HG03097 (cell line): Measurements from ENCODE around the gene SLC48A1.

ENCODE experiments used
- ATAC-seq: cut with Tn5 transposase; IDR thresholded peaks from one replicate; pipeline ENCODE4 v1.9.1; 2021; ENCODE audit not compliant: unreplicated experiment, low FRiP score

Gene SLC48A1

DNA sequence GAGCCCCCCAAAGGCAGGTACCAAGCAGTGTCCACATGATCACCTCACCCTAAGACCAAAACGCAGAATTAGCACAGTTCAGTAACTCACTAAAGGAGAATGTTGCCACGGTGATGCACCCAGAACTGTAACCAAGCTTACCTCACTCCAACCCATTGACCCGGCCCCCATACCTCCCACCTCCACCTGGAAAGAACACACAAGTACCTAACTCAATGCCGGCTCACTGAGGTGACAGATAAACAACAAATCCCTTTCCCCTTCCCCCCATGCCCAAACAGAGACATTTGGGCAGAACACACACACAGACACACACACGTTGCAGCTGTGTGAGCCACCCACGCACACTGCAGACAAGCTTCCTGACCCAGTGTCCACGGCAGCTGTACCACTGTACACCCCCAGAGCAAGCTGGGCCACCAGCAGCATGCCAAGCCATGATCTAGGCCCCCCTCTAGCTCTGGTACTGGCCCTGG, 15.6 kb upstream of the SLC48A1 start:
- ATAC-seq, result no peak

DNA sequence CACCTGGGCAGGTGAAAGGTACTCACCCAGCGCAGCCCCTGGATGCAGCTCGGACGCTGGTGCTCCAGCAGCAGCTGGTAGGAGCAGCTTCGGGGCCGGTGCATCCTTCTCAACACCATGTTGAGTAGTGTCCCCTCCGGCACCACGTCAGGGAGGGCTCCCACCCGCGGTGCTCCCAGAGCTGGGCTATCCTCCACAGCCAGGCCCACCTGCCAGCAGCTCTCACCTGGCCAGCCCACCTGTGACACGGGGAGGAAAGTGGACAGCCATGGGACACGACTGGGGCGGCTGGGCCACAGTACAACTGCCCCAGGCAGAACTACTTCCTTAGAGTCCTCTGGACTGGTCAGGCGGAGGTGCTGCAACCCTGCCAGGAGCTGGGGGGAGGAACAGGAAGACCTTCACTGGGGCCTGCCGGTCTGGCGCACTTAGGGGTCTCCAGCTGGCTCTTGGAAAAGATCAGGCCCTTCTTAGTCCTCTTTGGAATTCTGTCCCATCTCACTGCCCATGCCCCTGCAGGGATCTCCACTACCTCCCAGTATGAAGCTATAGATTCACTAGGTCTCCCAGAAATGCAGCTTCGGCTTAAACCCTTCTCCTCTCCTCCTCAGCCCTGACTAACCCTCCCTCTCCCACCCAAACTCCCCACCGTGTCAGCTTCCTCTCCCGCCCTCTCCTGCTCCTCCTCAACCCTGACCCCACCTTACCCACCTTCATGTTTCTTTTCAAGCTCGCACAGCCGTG, 15.0 kb upstream of the SLC48A1 start:
- ATAC-seq, result no peak

GRCh38 chr12:47758584-47758833, 14.5 kb upstream of the SLC48A1 start:
- ATAC-seq, result no peak

DNA sequence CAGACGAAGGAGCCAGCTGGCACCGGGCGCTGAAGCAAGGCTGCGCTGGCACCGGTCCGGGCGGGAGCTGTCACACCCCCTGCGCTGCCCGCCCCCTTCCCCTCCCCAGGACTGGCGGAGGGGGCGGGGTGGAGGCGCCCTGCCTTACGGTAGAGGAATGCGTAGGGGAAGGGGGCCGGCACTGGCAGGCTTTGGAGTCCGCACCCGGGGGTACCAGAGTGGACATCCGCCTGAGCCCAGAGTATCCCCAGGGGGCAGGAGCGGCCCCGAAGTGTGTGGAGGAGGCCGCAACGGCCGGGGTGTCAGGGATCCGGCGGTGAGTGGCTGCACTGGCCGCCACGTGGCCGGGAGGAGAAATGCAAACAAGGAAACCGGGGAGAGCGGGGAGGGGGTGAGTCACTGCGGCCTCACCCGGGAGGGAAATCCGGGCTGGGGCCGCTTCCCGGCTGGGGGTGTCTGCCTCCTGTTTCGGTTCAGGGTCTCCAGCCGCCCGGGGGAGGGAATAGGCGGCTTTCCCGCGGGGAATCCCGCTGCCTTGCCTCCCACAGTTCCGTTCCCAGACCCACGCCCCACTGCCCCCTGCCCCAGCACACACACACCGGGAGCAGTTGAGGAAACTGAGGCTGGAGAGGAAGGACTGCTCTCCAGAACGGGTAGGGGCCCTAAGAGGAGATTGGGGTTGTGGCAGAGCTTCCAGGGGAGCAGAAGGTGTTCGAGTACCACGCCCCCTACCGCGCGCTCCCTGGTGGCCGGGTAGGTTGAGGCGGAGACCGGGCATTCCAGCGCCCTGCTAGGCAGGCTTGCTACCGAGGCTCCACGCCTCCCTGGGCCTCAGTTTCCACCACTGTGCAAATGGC, 14.0 kb upstream of the SLC48A1 start, which contains the start of gene RAPGEF3:
Gene RAPGEF3, minus strand, starts transcription at position 47 of the 857 bp plus-strand sequence. CDS start 324 bp downstream, outside the sequence.
- ATAC-seq, result no peak

DNA sequence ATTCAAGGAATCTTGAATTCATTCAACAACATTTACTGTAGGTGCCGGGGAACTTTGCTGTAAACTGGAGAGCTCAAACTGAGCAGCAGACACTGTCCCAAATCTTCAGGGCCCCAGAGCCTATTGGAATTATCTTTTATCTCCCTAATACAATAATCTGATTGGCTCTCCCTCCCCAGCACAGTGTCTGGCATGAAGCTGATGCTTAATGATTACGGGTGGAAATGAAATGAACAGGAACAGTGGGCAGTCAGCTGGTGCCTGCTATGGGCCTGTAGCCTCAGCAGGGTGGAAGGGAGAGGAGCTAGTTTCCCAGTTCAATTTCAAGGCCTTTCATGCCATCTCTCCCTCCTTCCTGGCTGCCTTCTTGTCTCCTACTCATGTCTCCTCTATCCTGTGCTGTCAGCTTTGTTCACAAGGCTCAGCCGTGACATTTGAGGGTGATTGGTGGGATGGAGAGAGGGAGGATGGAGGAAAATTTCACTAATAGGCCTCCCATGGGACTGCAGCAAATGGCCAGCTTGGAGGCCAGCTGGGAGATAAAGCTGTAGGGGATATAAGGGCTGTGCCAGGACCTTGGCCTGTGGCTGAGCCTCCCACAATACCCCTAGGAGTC, 10.1 kb upstream of the SLC48A1 start:
- ATAC-seq, result no peak

- no peak for ATAC-seq
These were observed 9.3 kb upstream of the SLC48A1 start for GRCh38 chr12:47763481-47764346.

- ATAC-seq, result no peak
These were observed 6.4 kb upstream of the SLC48A1 start for GRCh38 chr12:47766502-47767215.

DNA sequence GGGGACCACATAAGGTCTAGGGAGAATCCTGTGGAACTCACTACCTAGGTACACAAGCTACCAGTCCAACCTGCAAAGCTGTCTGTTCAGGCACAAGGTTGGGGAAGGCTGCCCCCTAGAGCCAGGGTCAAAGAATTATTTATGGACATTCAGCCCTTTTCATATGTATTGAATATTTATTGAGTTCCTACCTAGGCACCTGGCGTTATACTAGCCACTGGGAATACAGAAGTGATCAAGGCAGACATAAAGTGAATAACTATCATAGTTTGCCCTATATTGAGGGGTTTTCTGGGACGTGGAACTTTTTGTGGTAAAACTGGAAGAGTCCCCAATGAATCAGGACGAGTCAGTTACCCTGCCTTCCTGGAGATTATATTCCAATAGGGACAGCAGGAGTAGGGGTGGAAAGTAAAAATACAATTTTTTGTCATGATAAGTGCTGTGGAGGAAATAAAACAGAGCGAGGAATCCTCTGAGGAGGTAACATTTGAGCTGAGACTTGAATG, 5.8 kb upstream of the SLC48A1 start:
- no peak for ATAC-seq

GRCh38 chr12:47768323-47768811, 4.7 kb upstream of the SLC48A1 start:
- ATAC-seq, result no peak

DNA sequence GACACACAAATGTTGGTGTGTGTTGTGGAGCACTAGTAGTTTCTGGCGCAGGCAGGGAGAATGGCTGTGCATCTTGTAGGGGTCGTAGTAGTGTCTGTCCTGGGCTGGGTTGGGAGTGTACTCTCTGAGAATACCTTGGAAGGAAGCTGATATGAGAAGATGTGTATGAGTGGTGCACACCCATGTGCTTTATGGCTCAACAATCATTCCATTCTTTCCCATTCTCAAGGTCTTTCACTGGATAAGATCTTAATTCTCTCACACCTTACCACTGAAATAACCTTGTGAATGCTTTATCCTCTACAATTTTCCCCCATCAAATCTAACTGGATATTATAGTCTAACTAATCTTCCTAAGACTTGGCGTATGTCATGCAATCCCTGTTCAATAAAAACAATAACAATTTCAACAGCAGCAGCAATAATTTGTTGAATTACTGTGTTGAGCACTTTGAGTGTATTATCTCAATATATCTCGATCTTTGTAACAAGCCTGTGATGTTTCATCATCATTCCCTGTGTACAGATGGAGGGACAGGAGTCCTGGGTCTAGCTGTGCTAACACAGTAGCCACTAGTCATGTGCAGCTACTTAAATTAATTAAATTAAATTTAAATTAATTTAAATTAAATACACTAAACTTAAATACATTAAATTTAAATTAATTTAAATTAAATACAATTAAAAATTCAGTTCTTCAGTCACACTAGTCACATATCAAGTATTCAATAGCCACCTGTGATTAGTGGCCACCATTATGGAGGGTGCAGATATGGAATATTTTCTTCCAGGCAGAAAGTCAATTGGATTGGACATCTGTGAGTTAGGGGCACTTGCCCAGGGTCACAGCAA, 3.6 kb upstream of the SLC48A1 start:
- no peak for ATAC-seq

GRCh38 chr12:47770086-47770726, 2.8 kb upstream of the SLC48A1 start:
- no peak for ATAC-seq

- no peak for ATAC-seq
These were observed 1.7 kb upstream of the SLC48A1 start for GRCh38 chr12:47771304-47771703.

DNA sequence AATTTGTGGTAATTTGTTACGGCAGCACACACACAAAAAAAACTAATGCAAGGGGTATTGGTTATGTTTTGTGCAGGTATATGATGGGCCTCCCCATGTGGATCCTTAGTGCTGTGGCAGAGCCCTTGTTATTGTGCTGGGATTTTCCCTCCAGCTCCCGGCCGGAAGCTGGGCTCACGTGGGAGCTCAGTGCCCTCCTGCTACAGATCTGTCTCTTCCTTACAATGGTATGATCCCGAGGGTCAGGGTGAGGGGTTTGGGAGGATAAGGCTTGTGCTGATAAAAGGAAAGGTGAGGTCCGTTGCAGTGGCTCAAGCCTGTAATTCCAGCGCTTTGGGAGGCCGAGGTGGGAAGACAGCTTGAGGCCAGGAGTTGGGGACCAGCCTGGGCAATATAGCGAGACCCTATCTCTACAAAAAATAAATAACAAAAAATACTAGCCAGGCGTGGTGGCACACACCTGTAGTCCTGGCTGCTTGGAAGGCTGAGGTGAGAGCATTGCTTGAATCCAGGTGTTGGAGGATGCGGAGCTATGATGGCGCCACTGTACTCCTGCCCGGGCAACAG, 861 bp upstream of the SLC48A1 start:
- ATAC-seq, result no peak

DNA sequence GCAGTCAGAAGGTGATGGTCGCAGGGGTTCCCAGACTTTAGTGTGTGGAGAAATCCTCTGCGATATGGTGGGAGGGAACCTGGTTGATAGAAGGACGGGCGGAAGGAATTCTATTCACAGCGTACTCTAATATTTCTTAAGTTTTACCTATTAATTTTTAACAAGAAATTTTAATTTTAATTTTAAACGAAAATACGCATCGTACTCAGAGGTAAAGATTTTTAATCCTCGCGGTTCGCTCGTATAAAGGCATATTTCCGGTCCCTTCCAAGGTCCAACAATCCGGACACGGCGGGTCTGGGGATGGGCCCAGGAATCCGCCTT, 338 bp upstream of the SLC48A1 start:
- ATAC-seq, result no peak

DNA sequence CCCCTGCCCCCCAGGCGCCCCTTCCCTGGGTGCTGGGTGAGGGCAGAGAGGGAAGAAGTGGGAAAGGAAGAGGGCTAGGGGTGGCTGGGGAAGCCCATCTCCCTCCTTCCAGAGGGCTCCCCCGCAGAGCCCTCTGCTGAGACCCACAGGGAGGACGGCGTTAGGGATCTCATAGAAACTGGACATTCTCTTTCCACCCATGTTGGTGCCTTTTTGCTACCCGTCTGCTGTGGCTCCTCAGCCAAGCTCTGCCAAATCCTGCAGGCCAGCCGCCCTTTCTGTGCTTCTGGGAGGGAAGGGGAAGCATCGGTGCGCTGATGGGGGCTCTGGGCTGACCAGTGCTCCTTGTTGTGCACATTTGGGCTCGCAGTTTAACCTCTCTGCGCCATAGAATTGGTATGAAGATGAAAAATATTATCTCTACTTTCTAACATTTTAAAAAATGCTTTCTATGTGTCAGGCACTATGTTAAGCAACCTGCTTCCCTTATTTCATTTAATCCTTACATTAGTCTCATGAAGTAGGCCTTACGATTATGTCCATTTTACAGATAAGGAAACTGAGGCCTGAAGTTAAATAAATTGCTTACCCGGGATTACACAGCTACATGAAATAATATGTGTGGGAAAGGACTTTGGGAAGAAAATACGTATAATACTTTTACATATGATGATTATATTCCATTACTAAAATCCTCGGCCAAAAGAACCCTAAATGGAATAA, 981 bp downstream of the SLC48A1 start:
- ATAC-seq, result no peak

DNA sequence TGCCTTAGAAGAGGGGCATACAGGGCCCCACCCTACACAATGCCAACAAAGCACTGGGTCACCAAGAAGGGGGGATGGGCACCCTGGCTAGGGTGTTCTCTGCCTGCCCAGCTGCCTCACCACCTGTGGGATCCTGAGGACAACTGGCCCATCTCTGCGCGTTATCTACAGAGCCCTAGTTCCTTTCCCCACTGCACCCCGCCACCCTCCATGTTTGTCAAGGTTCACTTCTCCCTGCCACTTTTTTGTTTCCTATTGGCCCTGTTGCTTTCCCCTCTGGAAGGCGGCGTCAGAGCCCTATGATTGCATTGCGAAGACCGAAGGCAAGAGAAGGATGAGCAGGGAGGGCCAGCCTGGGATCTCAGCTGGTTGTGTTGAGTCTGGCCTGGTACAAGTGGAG, 1.6 kb downstream of the SLC48A1 start:
- no peak for ATAC-seq
